HepG2 (cell line): ENCODE results near the gene PRMT2. TPM values are rescaled to one million over a fixed set of nuclear protein-coding genes. Genes with fewer than 3 reads are reported as not detected.

Source experiments
- AKAP8 ChIP-seq: sonication (generic); formaldehyde crosslinking; IDR thresholded peaks from 2 replicates; pipeline ENCODE4 v1.5.1; 2020; ENCODE audit warnings: mild to moderate bottlenecking, missing genetic modification reagents
- ARNTL ChIP-seq: sonication (generic); formaldehyde crosslinking; IDR thresholded peaks from 2 replicates; pipeline ENCODE4 v1.4.0; 2020; ENCODE audit warnings: mild to moderate bottlenecking, missing genetic modification reagents
- CENPT ChIP-seq: sonication (generic); formaldehyde crosslinking; IDR thresholded peaks from 2 replicates; pipeline ENCODE4 v1.8.0; 2022; ENCODE audit warnings: low read depth, mild to moderate bottlenecking, moderate library complexity, missing genetic modification reagents
- ELF1 ChIP-seq: sonication (generic); formaldehyde crosslinking; IDR thresholded peaks from 2 replicates; pipeline ENCODE4 v1.4.0; 2020; ENCODE audit warnings: missing genetic modification reagents
- HDAC2 ChIP-seq: sonication (generic); formaldehyde crosslinking; IDR thresholded peaks from 2 replicates; pipeline ENCODE4 v1.4.0; 2020; ENCODE audit warnings: missing genetic modification reagents
- HES4 ChIP-seq: sonication (generic); formaldehyde crosslinking; IDR thresholded peaks from 2 replicates; pipeline ENCODE4 v1.9.0; 2021; ENCODE audit warnings: mild to moderate bottlenecking, missing genetic modification reagents, borderline replicate concordance
- KDM5A ChIP-seq: fragments of 200-600 bp; sonication (generic); IDR thresholded peaks from 2 replicates; pipeline ENCODE4 v1.7.0; 2018; ENCODE audit warnings: antibody characterized with exemption, mild to moderate bottlenecking, low read length, borderline replicate concordance
- NR3C1 ChIP-seq: sonication (generic); formaldehyde crosslinking; IDR thresholded peaks from 2 replicates; pipeline ENCODE4 v1.4.0; 2020; ENCODE audit warnings: missing genetic modification reagents
- PAF1 ChIP-seq: IDR thresholded peaks from 2 replicates; pipeline ENCODE4 v1.6.1; 2016; ENCODE audit warnings: missing genetic modification reagents, missing compliant biosample characterization
- PCBP2 ChIP-seq: fragments of 200-400 bp; formaldehyde crosslinking; optimal IDR thresholded peaks from 2 replicates; pipeline ENCODE3; 2018; ENCODE audit warnings: low read length, low read depth; ENCODE audit not compliant: poor library complexity, severe bottlenecking
- SMARCE1 ChIP-seq: fragments of 450-650 bp; IDR thresholded peaks from 2 replicates; pipeline ENCODE4 v1.6.1; 2017; ENCODE audit warnings: borderline replicate concordance
- SP4 ChIP-seq: sonication (generic); formaldehyde crosslinking; IDR thresholded peaks from 2 replicates; pipeline ENCODE4 v1.8.1; 2023; ENCODE audit warnings: mild to moderate bottlenecking, missing genetic modification reagents
- TAF1 ChIP-seq: sonication (generic); formaldehyde crosslinking; IDR thresholded peaks from 2 replicates; pipeline ENCODE4 v1.4.0; 2020; ENCODE audit warnings: missing genetic modification reagents
- ZBTB1 ChIP-seq: sonication (generic); formaldehyde crosslinking; IDR thresholded peaks from 2 replicates; pipeline ENCODE4 v1.4.0; 2020; ENCODE audit warnings: missing genetic modification reagents, borderline replicate concordance
- ZNF510 ChIP-seq: sonication (generic); formaldehyde crosslinking; IDR thresholded peaks from 2 replicates; pipeline ENCODE4 v1.4.0; 2020; ENCODE audit warnings: low read depth, mild to moderate bottlenecking, missing genetic modification reagents
- ZNF674 ChIP-seq: sonication (generic); formaldehyde crosslinking; IDR thresholded peaks from 2 replicates; pipeline ENCODE4 v1.5.0; 2020; ENCODE audit warnings: low read depth, mild to moderate bottlenecking, missing genetic modification reagents
- ZNF766 ChIP-seq: sonication (generic); formaldehyde crosslinking; IDR thresholded peaks from 2 replicates; pipeline ENCODE4 v1.5.0; 2020; ENCODE audit warnings: missing genetic modification reagents, borderline replicate concordance
- ZZZ3 ChIP-seq: sonication (generic); formaldehyde crosslinking; IDR thresholded peaks from 2 replicates; pipeline ENCODE4 v1.4.0; 2020; ENCODE audit warnings: missing genetic modification reagents, mild to moderate bottlenecking, borderline replicate concordance
- polyA plus RNA-seq, 8 experiments: library from polyadenylated mRNA; depleted of rRNA in 3 of 8; stranded (reverse) in 7 of 8; unstranded in 1 of 8; fragments of >200 nt; fragmentation: Illumina TruSeq in 4 of 8; extraction: Trizol in 4 of 8; gene quantifications; 2 replicates each; pipeline versions ENCODE4 v1.2.1 to v1.2.3, GENCODE V29; 2011 to 2016; ENCODE audit warnings: low read depth in 4 of 8, missing spikeins in 1 of 8, mixed read lengths in 1 of 8; ENCODE audit not compliant: insufficient read depth in 1 of 8
- total RNA-seq, 5 experiments: library from RNA; depleted of rRNA; stranded (reverse); fragments of >200 nt; fragmentation: Illumina TruSeq; extraction: Trizol; gene quantifications; 2 replicates each; pipeline ENCODE4 v1.2.3, GENCODE V29; 2016; ENCODE audit warnings: low read depth in 1 of 5
- TF ChIP-seq, protein P1 (sequence below): sonication (generic); formaldehyde crosslinking; IDR thresholded peaks from 2 replicates; pipeline ENCODE4 v1.4.0; 2020; ENCODE audit warnings: mild to moderate bottlenecking, missing genetic modification reagents
- TF ChIP-seq, protein P2 (sequence below): sonication (generic); formaldehyde crosslinking; IDR thresholded peaks from 2 replicates; pipeline ENCODE4 v1.4.0; 2020; ENCODE audit warnings: mild to moderate bottlenecking, low read depth, missing genetic modification reagents
- TF ChIP-seq, protein P3 (sequence below): sonication (generic); formaldehyde crosslinking; IDR thresholded peaks from 2 replicates; pipeline ENCODE4 v1.4.0; 2020; ENCODE audit warnings: missing genetic modification reagents
- TF ChIP-seq, protein P4 (sequence below): sonication (generic); formaldehyde crosslinking; IDR thresholded peaks from 2 replicates; pipeline ENCODE4 v1.4.0; 2020; ENCODE audit warnings: missing genetic modification reagents

PRMT2 gene
- total and polyA plus RNA-seq, 2 of the 13 experiments (the other 11 are each of a cell fraction or from before 2014, with no cell fraction given): 54.4 to 78.8 TPM

DNA sequence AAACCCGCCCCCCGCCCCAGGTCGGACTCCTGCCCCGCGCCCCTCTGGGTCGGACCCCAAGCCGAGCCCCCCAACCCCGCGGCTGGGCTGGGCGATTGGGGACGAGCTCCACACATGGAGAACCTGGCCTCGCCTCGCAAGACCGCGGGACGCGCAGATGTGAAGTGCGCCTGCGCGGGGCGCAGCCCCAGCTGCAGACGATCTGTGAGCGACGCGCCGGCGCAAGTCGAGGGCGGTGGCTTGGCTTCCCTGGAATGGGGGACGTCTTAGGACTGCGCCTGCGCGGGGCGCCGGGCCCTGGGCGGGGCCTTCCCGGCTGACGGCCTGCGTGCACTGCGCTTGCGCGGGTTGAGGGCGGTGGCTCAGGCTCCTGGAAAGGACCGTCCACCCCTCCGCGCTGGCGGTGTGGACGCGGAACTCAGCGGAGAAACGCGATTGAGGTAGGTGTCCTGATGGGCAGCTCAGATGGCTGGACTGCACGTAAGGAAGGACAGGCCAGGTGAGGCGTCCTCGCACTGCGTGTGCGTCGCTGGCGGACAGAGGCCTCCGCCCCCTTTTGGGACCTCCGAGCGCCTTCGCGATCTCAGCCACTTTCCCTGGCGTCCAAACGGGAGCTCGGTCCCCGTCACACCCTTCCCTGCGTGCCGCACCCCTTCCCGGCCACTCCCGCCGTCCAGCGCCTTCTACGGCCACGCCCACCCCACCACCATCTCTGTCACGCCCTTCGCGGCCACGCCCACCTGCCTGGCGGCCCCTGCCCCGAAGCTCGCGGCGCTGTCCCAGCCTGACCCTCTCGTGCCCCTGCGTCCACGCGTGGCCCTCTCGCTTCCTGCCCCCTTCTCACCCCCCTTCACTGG lies at the start of gene PRMT2 (continued):
- peak; percentile 67; the same call in 1 of the 2 replicates for TF ChIP-seq ARNTL (CRISPR knock-in tag)
- no peak for TF ChIP-seq SMARCE1
- TF ChIP-seq ELF1 (CRISPR knock-in tag): peak; percentile 63
- TF ChIP-seq PCBP2: no peak
- TF ChIP-seq NR3C1: no peak
- no peak for TF ChIP-seq ZBTB1 (CRISPR knock-in tag)
- peak; percentile 35; the same call in 1 of the 2 replicates for TF ChIP-seq ZNF510 (CRISPR knock-in tag)
- no peak for TF ChIP-seq PAF1 (CRISPR knock-in tag)
- TF ChIP-seq HDAC2 (CRISPR knock-in tag): 0 out of 2 replicates have a peak, but pooled peaks have one; percentile 35
- TF ChIP-seq, protein P1, sequence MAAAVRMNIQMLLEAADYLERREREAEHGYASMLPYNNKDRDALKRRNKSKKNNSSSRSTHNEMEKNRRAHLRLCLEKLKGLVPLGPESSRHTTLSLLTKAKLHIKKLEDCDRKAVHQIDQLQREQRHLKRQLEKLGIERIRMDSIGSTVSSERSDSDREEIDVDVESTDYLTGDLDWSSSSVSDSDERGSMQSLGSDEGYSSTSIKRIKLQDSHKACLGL: peak; percentile 94
- peak; percentile 60; the same call in 1 of the 2 replicates for TF ChIP-seq AKAP8
- TF ChIP-seq, protein P2, sequence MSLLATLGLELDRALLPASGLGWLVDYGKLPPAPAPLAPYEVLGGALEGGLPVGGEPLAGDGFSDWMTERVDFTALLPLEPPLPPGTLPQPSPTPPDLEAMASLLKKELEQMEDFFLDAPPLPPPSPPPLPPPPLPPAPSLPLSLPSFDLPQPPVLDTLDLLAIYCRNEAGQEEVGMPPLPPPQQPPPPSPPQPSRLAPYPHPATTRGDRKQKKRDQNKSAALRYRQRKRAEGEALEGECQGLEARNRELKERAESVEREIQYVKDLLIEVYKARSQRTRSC: peak; percentile 61; the same call in 1 of the 2 replicates
- 0 out of 2 replicates have a peak, but pooled peaks have one; percentile 28 for TF ChIP-seq KDM5A
- no peak for TF ChIP-seq ZNF674 (CRISPR knock-in tag)
- 0 out of 2 replicates have a peak, but pooled peaks have one; percentile 59 for TF ChIP-seq CENPT (CRISPR knock-in tag)
- TF ChIP-seq ZNF766 (CRISPR knock-in tag): no peak
- TF ChIP-seq, protein P3, sequence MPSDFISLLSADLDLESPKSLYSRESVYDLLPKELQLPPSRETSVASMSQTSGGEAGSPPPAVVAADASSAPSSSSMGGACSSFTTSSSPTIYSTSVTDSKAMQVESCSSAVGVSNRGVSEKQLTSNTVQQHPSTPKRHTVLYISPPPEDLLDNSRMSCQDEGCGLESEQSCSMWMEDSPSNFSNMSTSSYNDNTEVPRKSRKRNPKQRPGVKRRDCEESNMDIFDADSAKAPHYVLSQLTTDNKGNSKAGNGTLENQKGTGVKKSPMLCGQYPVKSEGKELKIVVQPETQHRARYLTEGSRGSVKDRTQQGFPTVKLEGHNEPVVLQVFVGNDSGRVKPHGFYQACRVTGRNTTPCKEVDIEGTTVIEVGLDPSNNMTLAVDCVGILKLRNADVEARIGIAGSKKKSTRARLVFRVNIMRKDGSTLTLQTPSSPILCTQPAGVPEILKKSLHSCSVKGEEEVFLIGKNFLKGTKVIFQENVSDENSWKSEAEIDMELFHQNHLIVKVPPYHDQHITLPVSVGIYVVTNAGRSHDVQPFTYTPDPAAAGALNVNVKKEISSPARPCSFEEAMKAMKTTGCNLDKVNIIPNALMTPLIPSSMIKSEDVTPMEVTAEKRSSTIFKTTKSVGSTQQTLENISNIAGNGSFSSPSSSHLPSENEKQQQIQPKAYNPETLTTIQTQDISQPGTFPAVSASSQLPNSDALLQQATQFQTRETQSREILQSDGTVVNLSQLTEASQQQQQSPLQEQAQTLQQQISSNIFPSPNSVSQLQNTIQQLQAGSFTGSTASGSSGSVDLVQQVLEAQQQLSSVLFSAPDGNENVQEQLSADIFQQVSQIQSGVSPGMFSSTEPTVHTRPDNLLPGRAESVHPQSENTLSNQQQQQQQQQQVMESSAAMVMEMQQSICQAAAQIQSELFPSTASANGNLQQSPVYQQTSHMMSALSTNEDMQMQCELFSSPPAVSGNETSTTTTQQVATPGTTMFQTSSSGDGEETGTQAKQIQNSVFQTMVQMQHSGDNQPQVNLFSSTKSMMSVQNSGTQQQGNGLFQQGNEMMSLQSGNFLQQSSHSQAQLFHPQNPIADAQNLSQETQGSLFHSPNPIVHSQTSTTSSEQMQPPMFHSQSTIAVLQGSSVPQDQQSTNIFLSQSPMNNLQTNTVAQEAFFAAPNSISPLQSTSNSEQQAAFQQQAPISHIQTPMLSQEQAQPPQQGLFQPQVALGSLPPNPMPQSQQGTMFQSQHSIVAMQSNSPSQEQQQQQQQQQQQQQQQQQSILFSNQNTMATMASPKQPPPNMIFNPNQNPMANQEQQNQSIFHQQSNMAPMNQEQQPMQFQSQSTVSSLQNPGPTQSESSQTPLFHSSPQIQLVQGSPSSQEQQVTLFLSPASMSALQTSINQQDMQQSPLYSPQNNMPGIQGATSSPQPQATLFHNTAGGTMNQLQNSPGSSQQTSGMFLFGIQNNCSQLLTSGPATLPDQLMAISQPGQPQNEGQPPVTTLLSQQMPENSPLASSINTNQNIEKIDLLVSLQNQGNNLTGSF (CRISPR knock-in tag): no peak
- TF ChIP-seq, protein P4, sequence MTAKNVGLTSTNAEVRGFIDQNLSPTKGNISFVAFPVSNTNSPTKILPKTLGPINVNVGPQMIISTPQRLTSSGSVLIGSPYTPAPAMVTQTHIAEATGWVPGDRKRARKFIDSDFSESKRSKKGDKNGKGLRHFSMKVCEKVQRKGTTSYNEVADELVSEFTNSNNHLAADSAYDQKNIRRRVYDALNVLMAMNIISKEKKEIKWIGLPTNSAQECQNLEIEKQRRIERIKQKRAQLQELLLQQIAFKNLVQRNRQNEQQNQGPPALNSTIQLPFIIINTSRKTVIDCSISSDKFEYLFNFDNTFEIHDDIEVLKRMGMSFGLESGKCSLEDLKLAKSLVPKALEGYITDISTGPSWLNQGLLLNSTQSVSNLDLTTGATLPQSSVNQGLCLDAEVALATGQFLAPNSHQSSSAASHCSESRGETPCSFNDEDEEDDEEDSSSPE (CRISPR knock-in tag): peak; percentile 83
- 0 out of 2 replicates have a peak, but pooled peaks have one; percentile 42 for TF ChIP-seq ZZZ3
- peak; percentile 87 for TF ChIP-seq TAF1
- peak; percentile 97 for TF ChIP-seq SP4
- TF ChIP-seq HES4 (CRISPR knock-in tag): peak; percentile 94
